ENCODE measurements around the gene PARP4.

GRCh38 chr13:24396821-24397220 is 115.8 kb downstream of the PARP4 start:
- TF ChIP-seq, protein P1, sequence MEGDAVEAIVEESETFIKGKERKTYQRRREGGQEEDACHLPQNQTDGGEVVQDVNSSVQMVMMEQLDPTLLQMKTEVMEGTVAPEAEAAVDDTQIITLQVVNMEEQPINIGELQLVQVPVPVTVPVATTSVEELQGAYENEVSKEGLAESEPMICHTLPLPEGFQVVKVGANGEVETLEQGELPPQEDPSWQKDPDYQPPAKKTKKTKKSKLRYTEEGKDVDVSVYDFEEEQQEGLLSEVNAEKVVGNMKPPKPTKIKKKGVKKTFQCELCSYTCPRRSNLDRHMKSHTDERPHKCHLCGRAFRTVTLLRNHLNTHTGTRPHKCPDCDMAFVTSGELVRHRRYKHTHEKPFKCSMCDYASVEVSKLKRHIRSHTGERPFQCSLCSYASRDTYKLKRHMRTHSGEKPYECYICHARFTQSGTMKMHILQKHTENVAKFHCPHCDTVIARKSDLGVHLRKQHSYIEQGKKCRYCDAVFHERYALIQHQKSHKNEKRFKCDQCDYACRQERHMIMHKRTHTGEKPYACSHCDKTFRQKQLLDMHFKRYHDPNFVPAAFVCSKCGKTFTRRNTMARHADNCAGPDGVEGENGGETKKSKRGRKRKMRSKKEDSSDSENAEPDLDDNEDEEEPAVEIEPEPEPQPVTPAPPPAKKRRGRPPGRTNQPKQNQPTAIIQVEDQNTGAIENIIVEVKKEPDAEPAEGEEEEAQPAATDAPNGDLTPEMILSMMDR (IDR thresholded peaks at IDR 0.05): no peak
- no peak for TF ChIP-seq POLR2A (IDR thresholded peaks at IDR 0.05)

Measured in right lobe of liver (tissue), 4 donors.